HG02884 (cell line): Measurements from ENCODE around the gene RNF44.
A peak's percentile ranks its signal among the peaks of the same experiment; 100 is the strongest.
"Not testable (repeated sequence)": the region's sequence is repeated elsewhere in the genome, so short reads cannot be mapped to it uniquely, and the experiment has no call there.

Source experiments
- ATAC-seq: cut with Tn5 transposase; IDR thresholded peaks from one replicate; pipeline ENCODE4 v1.9.1; 2021; ENCODE audit warnings: mild to moderate bottlenecking, moderate library complexity; ENCODE audit not compliant: unreplicated experiment

RNF44 gene

DNA sequence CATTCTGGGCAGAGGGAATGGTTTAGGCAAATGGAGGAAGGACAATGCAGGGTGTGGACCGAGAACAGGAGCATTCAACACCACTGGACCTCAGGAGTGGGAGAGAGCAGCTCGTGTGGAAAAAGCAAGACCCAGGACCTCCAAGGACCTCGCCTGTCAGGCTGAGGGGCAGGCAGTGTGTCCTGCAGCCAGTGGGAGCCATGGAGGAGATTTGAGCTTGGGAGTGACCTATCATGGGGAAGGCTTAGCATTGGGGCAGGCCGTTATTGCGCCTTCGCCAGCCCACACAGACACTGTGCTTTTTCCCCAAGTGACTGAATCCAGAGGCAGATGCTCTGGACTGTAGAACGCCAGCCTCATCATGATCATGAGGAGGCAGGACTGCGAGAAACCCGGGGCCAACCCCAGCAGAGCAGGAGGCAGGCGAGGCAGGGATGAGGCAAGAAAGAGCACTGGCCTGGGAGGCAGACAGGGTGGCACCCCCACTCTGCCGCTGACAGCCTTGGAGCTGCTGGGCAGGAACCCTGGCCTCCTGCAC is 15.2 kb upstream of the RNF44 start:
- ATAC-seq, result no peak

- ATAC-seq, result not testable (repeated sequence)
These were observed 13.7 kb upstream of the RNF44 start for GRCh38 chr5:176550937-176551336.

DNA sequence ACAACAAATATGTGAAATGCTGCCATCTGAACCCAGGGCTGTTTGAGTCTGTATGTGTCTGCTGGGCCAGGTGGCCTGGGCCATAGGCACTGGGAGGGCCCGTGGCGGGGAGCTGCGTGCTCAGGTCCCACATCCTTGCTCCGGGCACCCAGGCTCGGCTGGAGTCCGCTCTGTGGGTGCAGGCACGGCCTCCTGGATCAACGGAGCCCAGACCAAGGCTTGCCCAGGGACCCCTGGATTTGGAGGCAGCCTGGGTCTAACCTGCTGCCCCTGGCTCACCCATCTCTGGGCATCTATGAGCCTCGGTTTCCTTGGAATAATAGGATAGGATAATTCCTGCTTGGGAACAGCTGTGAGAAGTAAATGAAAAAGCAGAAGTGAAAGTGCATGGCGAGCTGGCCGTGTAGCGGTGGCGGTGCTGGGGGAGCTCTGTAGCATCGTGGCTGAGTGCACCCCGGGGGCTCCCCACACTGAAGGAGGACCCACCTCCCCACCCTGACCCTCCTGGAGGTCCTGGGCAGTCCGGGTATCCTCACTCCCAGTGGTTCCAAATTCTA is 13.2 kb upstream of the RNF44 start:
- ATAC-seq, result no peak

- ATAC-seq, result no peak
These were observed 12.7 kb upstream of the RNF44 start for GRCh38 chr5:176549871-176550270.

GRCh38 chr5:176548967-176549444 is 11.8 kb upstream of the RNF44 start, which contains the start of gene CDHR2:
CDHR2 (plus strand) TSS chr5:176549342; CDS start chr5:176565353, 16,011 bp downstream.
- no peak for ATAC-seq

DNA sequence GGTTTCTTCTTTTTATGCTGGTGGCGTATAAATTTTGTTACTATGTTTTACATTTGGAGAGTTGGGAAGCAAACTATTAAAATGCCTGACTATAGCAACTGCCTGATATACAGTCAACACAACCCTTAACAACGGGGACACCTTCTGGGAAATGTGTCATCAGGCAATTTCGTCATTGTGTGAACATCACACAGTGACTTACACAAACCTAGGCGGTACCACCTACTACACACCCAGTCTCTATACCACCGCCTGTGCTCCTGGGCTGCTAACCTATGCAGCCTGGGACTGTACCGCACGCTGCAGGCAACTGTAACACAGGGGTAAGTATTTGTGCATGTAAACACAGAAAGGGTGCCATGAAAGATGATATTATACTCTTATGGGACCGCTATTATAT is 10.6 kb upstream of the RNF44 start:
- no peak for ATAC-seq

- ATAC-seq, result no peak
These were observed 8.7 kb upstream of the RNF44 start for GRCh38 chr5:176545737-176546509.

- no peak for ATAC-seq
These were observed 8.2 kb upstream of the RNF44 start for GRCh38 chr5:176545388-176545736.

DNA sequence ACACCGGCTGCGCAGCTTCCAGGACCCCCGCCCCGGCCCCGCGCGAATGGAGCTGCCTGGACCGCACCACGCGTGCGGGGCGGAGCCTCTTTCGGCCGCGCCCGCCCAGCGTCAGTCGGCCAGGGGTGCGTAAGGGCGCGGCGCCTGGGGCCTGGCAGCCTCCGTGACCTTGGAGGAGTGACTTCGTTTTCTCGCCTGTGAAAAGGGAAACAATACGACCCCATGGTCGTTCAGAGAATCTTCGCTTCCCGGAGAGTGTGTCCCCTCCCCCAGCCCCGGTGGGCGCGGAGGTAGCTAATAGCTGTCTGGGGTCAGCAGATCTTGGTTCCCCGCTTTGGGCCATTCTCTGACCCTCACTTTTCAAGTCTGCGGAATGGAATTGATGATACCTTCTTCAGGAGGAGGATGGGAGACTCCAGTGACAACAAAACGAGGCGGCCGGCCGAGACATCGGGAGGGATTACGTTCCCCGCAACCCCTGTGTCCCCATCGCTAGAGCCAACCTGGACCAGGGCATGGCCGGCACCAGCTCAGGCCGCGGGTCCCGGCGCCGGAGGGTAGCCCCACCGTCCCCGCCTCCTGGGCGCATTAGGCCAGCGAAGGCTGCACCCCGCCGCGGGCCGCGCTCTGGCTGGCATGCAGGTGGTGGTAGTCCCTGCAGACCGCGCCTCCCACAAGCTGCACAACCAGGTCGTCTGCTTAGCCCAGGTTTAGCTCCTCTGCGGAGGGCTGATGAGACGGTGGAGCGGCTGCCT is 6.4 kb upstream of the RNF44 start:
- ATAC-seq, result peak; percentile 72

GRCh38 chr5:176542596-176543427 is 5.6 kb upstream of the RNF44 start:
- peak; percentile 45 for ATAC-seq

DNA sequence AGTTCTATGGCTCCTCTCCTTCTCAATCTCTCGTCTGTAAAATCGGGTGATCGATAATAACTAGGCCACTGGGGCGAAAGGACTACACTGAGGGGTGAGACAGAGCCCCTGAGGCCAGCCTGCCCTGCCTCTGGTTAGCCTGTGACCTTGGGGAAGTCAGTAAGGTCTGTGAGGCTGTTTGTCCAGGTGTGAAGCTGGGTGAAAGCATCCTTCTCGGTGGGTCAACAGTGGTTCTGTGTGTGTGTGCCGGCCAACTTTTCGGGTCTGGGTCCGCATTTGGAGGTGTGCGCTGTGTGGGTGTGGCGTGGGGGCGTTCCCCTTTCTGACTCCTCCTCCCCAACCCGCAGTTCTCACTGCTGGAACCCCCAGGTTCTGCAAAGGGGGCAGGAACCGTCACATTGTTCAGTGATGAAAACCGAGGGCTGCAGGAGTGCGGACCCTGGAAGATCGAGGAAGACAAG is 5.0 kb upstream of the RNF44 start:
- ATAC-seq, result no peak

GRCh38 chr5:176541338-176542134 is 4.3 kb upstream of the RNF44 start:
- no peak for ATAC-seq

GRCh38 chr5:176540956-176541337 is 3.7 kb upstream of the RNF44 start:
- ATAC-seq, result no peak

GRCh38 chr5:176540476-176540899 is 3.3 kb upstream of the RNF44 start:
- ATAC-seq, result no peak

DNA sequence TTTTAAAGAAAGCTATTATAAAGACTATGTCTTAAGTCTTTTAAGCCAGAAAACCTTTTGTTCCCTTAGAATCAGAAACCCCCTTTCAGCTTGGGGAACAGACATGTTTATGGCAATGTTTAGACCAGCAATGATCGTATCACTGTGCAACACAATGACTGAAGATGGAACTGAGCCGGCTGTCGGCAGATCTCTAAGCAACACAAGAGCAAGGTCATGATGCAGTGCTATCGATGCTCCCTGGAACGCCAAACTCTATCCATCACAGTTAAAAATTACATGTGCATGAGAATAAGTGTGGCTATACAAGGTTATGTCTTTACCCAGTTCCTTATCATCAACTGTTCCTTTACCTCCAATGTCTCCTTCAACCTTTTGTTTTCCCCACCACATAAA is 1.8 kb upstream of the RNF44 start:
- ATAC-seq, result no peak

- no peak for ATAC-seq
These were observed 1.2 kb upstream of the RNF44 start for GRCh38 chr5:176538230-176538988.

DNA sequence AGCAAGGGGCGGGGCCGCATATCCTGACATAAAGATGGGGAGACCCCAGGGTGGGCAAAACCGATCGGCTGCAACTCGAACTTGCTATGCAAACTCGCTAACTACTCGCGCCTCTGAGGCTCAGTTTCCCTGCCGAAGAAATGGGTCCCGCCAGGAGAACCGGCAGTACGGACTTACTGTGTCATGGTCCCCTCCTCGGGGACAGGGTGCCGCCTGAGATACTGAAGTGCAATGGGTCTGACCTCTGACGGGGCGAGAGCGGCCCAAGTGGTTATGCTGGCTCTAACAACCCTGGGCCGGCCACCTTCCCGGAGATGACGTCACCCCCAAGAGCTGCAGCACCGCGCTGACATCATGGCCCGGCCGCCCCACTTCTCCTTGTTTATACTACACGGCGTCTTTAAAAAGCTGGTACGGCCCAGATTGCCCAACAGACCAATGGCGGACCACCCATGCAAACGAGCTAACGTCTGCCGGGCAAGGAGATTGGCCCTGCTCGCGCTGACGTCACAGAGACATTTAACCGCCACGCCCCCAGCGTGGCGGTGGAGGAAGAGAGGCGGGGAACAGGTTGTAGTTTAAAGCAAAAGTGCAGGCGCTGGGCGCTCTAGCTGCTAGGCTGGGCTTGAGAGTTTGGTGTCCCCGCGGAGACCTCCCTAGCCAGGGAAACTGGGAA is 490 bp upstream of the RNF44 start:
- peak; percentile 67 for ATAC-seq

GRCh38 chr5:176536132-176536901 is 885 bp downstream of the RNF44 start:
- no peak for ATAC-seq
